ENCODE data around the gene TMEM19. TPM values are rescaled to one million over a fixed set of nuclear protein-coding genes. Genes with fewer than 3 reads are reported as not detected.

Gene TMEM19
- total RNA-seq, 1 donor from 2014 or later = 27.0 TPM

DNA sequence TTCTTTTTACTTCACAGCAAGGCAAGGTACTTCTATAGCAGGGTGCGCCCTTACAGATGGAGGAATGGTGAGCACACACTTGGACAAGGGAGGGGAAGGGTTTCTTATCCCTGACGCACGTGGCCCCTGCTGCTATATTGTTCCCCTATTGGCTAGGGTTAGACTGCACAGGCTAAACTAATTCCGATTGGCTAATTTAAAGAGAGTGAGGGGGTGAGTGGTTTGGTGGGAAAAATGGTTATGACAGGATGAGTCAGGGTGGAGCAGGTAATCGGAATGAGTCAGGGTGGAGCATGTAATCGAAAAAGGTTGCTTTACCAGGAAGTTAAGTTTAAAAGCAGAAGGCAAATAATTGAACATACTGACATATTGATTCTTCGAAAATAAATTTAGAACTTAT is 45.1 kb downstream of the TMEM19 start:
- no peaks in the 10 kb centered on the region for H3K4me1 Mint-ChIP-seq
- H3K27me3 Mint-ChIP-seq (ENCODE audit: low read depth) = no peaks in the 10 kb centered on the region
- no peak for TF ChIP-seq CTCF (conservative IDR thresholded peaks at IDR 0.05)
- H3K4me3 Mint-ChIP-seq = no peak overlapping the region
- no peak for DNase-seq (ENCODE audit: low read depth, low spot score)
- no peaks in the 10 kb centered on the region for H3K9me3 Mint-ChIP-seq
- H3K27ac Mint-ChIP-seq (ENCODE audit: unreplicated experiment) = no peak overlapping the region
- H3K36me3 Mint-ChIP-seq (ENCODE audit: low read depth) = no peaks in the 10 kb centered on the region

DNA sequence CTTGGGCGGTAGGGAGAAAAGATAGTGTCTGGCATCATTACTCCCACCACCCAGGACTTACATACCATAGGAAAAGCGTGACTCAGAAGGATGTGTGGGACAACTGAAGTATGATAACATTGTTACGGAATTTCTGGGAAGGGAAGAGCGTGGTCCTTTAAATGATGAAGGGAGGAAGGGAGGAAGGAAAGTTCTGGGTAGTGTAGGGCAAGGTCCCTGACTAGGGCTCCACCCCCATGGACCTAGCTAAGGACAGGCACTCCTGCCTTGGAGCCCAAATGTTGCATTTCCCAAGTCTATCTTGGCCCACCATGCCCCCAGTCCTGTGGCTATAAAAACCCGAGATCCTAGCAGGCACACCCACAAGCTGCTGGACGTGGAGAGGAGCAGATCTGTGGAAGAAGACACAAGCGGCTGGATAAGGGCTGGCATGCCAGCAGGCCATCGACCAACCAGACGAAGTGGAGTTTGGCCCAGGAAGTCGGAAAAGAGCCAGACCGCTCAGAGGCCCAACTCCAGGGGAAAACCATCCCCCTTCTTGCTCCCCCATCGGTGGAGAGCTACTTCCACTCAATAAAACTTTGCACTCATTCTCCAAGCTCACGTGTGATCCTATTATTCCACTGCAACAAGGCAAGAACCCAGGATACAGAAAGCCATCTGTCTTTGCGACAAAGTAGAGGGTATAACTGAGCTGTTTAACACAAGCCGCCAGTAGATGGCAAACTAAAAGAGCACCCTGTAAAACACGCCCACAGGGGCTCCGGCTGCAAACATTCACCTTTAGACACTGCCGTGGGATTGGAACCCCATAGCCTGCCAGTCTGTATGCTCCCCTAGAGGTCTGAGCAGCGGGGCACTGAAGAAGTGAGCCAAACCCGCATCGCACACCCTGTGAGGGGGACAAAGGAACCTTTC is 45.8 kb downstream of the TMEM19 start:
- H3K4me3 Mint-ChIP-seq = no peak overlapping the region
- TF ChIP-seq CTCF (conservative IDR thresholded peaks at IDR 0.05) = no peak
- H3K9me3 Mint-ChIP-seq = no peaks in the 10 kb centered on the region
- H3K36me3 Mint-ChIP-seq (ENCODE audit: low read depth) = no peaks in the 10 kb centered on the region
- no peak overlapping the region for H3K27ac Mint-ChIP-seq (ENCODE audit: unreplicated experiment)
- H3K4me1 Mint-ChIP-seq = no peaks in the 10 kb centered on the region
- H3K27me3 Mint-ChIP-seq (ENCODE audit: low read depth) = no peaks in the 10 kb centered on the region
- no peak for DNase-seq (ENCODE audit: low read depth, low spot score)

- Mint-ChIP-seq H3K27me3 (ENCODE audit: low read depth) (no peaks in the 10 kb centered on the region), H3K9me3 (no peaks in the 10 kb centered on the region), H3K27ac (ENCODE audit: unreplicated experiment) (no peak overlapping the region), H3K36me3 (ENCODE audit: low read depth) (no peaks in the 10 kb centered on the region), H3K4me3 (no peak overlapping the region), H3K4me1 (no peaks in the 10 kb centered on the region)
- DNase-seq (ENCODE audit: low read depth, low spot score) = no peak
- no peak for TF ChIP-seq CTCF (conservative IDR thresholded peaks at IDR 0.05)
Observed at GRCh38 chr12:71732357-71732712, 46.5 kb downstream of the TMEM19 start.

GRCh38 chr12:71737197-71737596 is 51.3 kb downstream of the TMEM19 start:
- Mint-ChIP-seq H3K27me3 (ENCODE audit: low read depth) (no peaks in the 10 kb centered on the region), H3K36me3 (ENCODE audit: low read depth) (no peaks in the 10 kb centered on the region), H3K4me3 (no peak overlapping the region), H3K27ac (ENCODE audit: unreplicated experiment) (no peak overlapping the region), H3K9me3 (no peaks in the 10 kb centered on the region), H3K4me1 (no peaks in the 10 kb centered on the region)
- DNase-seq (ENCODE audit: low read depth, low spot score) = no peak
- no peak for TF ChIP-seq CTCF (conservative IDR thresholded peaks at IDR 0.05)

DNA sequence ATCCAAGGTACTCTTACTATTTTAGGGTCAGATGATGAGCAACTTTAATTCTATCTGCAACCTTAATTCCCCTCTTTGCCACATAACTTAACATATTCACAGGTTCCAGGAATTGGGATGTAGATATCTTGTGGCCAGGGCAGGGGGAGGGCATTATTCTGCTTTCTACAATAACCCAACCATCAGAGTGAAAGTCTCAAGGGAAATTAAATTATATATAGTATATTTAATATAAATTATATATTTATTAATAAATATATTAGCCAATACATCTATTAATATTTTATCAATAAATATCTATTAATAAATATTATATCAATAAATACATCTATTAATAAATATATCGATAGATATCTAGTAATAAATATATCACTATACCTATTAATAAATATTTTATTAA is 57.1 kb downstream of the TMEM19 start:
- TF ChIP-seq CTCF (conservative IDR thresholded peaks at IDR 0.05) = no peak
- no peaks in the 10 kb centered on the region for H3K4me1 Mint-ChIP-seq
- H3K4me3 Mint-ChIP-seq = no peak overlapping the region
- H3K9me3 Mint-ChIP-seq = no peaks in the 10 kb centered on the region
- no peak overlapping the region for H3K27ac Mint-ChIP-seq (ENCODE audit: unreplicated experiment)
- DNase-seq (ENCODE audit: low read depth, low spot score) = no peak
- no peaks in the 10 kb centered on the region for H3K36me3 Mint-ChIP-seq (ENCODE audit: low read depth)
- peaks cover 5% of the 10 kb centered on the region for H3K27me3 Mint-ChIP-seq (ENCODE audit: low read depth)
